OCI-LY3 (cell line): Measurements from ENCODE around the gene ANKIB1.

ENCODE experiments used
- EZH2phosphoT487 ChIP-seq: fragments of 200-600 bp; shearing (Covaris generic); IDR thresholded peaks from 2 replicates; pipeline ENCODE4 v1.6.1; 2018; ENCODE audit warnings: antibody characterized with exemption, mixed run types, low read depth
- TF ChIP-seq, protein P1 (sequence below): fragments of 200-600, 300-600 bp; sonication (generic); IDR thresholded peaks from 2 replicates; pipeline ENCODE4 v1.5.1; 2014; ENCODE audit warnings: antibody characterized with exemption, low read length, low read depth

DNA sequence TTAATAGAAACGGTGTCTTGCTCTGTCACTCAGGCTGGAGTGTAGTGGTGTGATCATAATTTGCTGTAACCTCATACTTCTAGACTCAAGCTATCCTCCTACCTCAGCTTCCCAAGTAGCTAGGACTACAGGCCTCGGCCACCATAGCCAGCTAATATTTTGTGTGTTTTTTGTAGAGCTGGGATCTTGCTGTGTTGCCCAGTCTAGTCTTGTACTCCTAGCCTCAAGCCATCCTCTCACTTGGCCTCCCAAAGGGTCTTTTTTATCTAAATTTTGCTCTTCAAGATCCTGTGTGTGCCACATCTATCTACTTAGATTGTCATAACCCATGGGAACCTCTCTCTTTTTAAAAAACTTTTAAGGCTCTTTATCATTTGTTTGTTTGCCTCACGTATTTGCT, 50.5 kb downstream of the ANKIB1 start:
- TF ChIP-seq, protein P1, sequence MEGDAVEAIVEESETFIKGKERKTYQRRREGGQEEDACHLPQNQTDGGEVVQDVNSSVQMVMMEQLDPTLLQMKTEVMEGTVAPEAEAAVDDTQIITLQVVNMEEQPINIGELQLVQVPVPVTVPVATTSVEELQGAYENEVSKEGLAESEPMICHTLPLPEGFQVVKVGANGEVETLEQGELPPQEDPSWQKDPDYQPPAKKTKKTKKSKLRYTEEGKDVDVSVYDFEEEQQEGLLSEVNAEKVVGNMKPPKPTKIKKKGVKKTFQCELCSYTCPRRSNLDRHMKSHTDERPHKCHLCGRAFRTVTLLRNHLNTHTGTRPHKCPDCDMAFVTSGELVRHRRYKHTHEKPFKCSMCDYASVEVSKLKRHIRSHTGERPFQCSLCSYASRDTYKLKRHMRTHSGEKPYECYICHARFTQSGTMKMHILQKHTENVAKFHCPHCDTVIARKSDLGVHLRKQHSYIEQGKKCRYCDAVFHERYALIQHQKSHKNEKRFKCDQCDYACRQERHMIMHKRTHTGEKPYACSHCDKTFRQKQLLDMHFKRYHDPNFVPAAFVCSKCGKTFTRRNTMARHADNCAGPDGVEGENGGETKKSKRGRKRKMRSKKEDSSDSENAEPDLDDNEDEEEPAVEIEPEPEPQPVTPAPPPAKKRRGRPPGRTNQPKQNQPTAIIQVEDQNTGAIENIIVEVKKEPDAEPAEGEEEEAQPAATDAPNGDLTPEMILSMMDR, result no peak
- no peak for TF ChIP-seq EZH2phosphoT487
